SW480 (cell line): ENCODE data around the gene PRKCD.

Source experiments
- DNase-seq: peaks from one replicate; pipeline ENCODE4 v3.0.0-alpha.2; 2016; ENCODE audit warnings: low spot score

The PRKCD gene

GRCh38 chr3:53232641-53233377 is 71.8 kb downstream of the PRKCD start:
- DNase-seq = no peak

- DNase-seq = no peak
Observed at GRCh38 chr3:53234130-53234840, 73.3 kb downstream of the PRKCD start.

GRCh38 chr3:53234841-53235232 is 73.8 kb downstream of the PRKCD start:
- DNase-seq = no peak

- no peak for DNase-seq
Observed at GRCh38 chr3:53235545-53235944, 74.5 kb downstream of the PRKCD start.

GRCh38 chr3:53236112-53236841 is 75.3 kb downstream of the PRKCD start:
- DNase-seq = peak; percentile 50

- DNase-seq = peak; percentile 29
Observed at GRCh38 chr3:53238051-53238850, 77.2 kb downstream of the PRKCD start.

- no peak for DNase-seq
Observed at GRCh38 chr3:53238886-53239285, 77.9 kb downstream of the PRKCD start.

GRCh38 chr3:53239800-53240199 is 78.8 kb downstream of the PRKCD start:
- DNase-seq = no peak

GRCh38 chr3:53240989-53241972 is 80.3 kb downstream of the PRKCD start:
- DNase-seq = no peak

- DNase-seq = no peak
Observed at GRCh38 chr3:53242155-53242554, 81.1 kb downstream of the PRKCD start.
